ENCODE data around the gene HPX. TPM values are rescaled to one million over a fixed set of nuclear protein-coding genes. Genes with fewer than 3 reads are reported as not detected.

HPX gene
- total and polyA plus RNA-seq, 10 donors: 0.65 to 3.8 (median 1.4) TPM; not detected in 1

GRCh38 chr11:6403539-6403938 lies 37.2 kb downstream of the HPX start:
- 90 to 100% (median 91%) methylated on average over 6 to 8 of the region's 8 CpGs for WGBS, 5 donors
- no peak overlapping the region for H3K4me3 ChIP-seq
- H3K27ac ChIP-seq: peak overlapping the region; percentile 31 to 87 (median 72)

GRCh38 chr11:6402561-6402981 lies 38.2 kb downstream of the HPX start:
- Histone ChIP-seq H3K27me3 (replicated peaks in 1 of 7) (no peaks in the 10 kb centered on the region), H3K27ac (peak overlapping the region; percentile 31 to 87 (median 72)), H3K36me3 (peaks cover 0 to 38% (median 4%) of the 10 kb centered on the region in 6 donors), H3K4me1 (peaks cover 15 to 64% (median 41%) of the 10 kb centered on the region in 6 donors), H3K9me3 (no peaks in the 10 kb centered on the region), H3K4me3 (peak overlapping the region in 4 of 8 donors; percentile 15 to 59 (median 24))
- DNase-seq: no peak
- TF ChIP-seq POLR2A (IDR thresholded peaks at IDR 0.05) (no peak), POLR2AphosphoS5 (IDR thresholded peaks at IDR 0.05) (peak in 2 of 3 donors; percentile 47 to 86), CTCF (IDR thresholded peaks at IDR 0.05 in 8 of 11, conservative IDR thresholded peaks at IDR 0.05 in 3 of 11) (no peak)
- intact Hi-C loops (cut with DNase I; ENCODE audit: low total_unique reads): no loop called here
- WGBS, 5 donors: 29 to 38% (median 33%) methylated on average over 7 of the region's 7 CpGs

More at GRCh38 chr11:6403539-6403938, 37.2 kb downstream of the HPX start:
- Histone ChIP-seq H3K27me3 (replicated peaks in 1 of 7) (no peaks in the 10 kb centered on the region), H3K9me3 (no peaks in the 10 kb centered on the region), H3K4me1 (peaks cover 15 to 60% (median 41%) of the 10 kb centered on the region in 6 donors), H3K36me3 (peaks cover 0 to 35% (median 4%) of the 10 kb centered on the region in 6 donors)
- DNase-seq: peak; percentile 82
- no peak for TF ChIP-seq POLR2A (IDR thresholded peaks at IDR 0.05)
- no peak for TF ChIP-seq CTCF (IDR thresholded peaks at IDR 0.05 in 8 of 11, conservative IDR thresholded peaks at IDR 0.05 in 3 of 11)
- no peak for TF ChIP-seq POLR2AphosphoS5 (IDR thresholded peaks at IDR 0.05)
- intact Hi-C loops (cut with DNase I; ENCODE audit: low total_unique reads): no loop called here

GRCh38 chr11:6402061-6402470 lies 38.7 kb downstream of the HPX start:
- no peak for DNase-seq

More at GRCh38 chr11:6402061-6402470, 38.7 kb downstream of the HPX start:
- H3K9me3 ChIP-seq: no peaks in the 10 kb centered on the region
- no peaks in the 10 kb centered on the region for H3K27me3 ChIP-seq (replicated peaks in 1 of 7)
- peak overlapping the region in 7 of 8 donors; percentile 43 to 87 (median 72) for H3K27ac ChIP-seq
- intact Hi-C loops (cut with DNase I; ENCODE audit: low total_unique reads): no loop called here
- TF ChIP-seq CTCF (IDR thresholded peaks at IDR 0.05 in 8 of 11, conservative IDR thresholded peaks at IDR 0.05 in 3 of 11) (no peak), POLR2A (IDR thresholded peaks at IDR 0.05) (no peak), POLR2AphosphoS5 (IDR thresholded peaks at IDR 0.05) (peak in 1 of 3 donors; percentile 24)
- peaks cover 15 to 64% (median 41%) of the 10 kb centered on the region in 6 donors for H3K4me1 ChIP-seq
- 64 to 81% (median 70%) methylated on average over 10 to 12 of the region's 12 CpGs for WGBS, 5 donors
- H3K36me3 ChIP-seq: peaks cover 0 to 40% (median 4%) of the 10 kb centered on the region in 6 donors
- peak overlapping the region in 4 of 8 donors; percentile 15 to 59 (median 24) for H3K4me3 ChIP-seq
